HG03442 (cell line): ENCODE results near the gene DCUN1D1.

ENCODE experiments used
- ATAC-seq: cut with Tn5 transposase; IDR thresholded peaks from one replicate; pipeline ENCODE4 v1.9.1; 2021; ENCODE audit warnings: mild to moderate bottlenecking, moderate library complexity; ENCODE audit not compliant: unreplicated experiment

DCUN1D1 gene

DNA sequence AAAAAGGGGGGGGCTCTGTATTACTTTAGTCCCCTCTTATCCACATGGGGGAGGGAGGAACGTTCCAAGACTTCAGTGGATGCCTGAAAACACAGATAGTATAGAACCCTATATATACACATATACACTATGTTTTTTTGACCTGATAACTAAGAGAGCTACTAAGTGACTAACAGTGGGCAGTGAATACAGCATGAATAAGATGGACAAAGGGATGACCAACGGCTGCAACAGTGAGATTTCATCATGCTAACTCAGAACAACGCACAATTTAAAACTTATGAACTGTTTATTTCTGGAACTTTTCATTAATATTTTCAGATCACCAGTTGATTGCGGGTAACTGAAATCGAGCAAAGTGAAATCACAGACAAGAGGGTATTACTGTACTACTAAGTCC is 7.3 kb downstream of the DCUN1D1 start:
- no peak for ATAC-seq

DNA sequence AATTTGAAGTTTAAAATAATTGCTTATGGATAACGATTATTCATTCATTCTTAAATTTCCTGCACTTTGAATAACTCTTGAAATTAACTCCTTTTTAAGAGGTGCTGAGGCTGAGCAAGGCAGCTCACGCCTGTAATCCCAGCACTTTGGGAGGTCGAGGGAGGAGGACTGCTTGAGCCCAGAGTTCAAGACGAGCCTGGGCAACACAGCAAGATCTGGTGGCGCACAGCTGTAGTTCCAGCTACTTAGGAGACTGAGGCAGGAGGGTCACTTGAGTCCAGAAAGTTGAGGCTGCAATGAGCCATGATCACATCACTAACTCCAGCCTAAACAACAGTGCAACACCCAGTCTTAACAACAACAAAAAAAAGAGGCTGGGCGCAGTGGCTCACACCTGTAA is 8.0 kb downstream of the DCUN1D1 start:
- no peak for ATAC-seq

DNA sequence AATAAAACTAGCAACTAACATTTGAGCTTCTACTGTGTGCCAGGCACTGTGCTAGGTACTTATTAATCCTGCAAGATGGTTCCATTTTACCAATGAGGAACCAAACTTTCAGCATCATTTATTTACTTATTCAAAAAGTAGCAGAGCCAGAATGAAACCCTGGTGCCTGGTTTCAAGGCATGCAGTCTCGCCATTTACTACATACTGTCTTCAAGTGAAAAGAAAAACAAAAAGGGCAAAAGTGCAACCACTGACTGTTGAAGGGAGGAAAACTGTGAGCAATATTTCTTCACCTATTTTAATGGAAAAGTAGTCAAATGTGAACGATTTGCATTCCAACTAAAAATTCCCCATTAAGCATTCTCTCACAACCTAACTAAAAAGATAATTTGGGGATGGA is 8.7 kb downstream of the DCUN1D1 start:
- ATAC-seq: no peak

DNA sequence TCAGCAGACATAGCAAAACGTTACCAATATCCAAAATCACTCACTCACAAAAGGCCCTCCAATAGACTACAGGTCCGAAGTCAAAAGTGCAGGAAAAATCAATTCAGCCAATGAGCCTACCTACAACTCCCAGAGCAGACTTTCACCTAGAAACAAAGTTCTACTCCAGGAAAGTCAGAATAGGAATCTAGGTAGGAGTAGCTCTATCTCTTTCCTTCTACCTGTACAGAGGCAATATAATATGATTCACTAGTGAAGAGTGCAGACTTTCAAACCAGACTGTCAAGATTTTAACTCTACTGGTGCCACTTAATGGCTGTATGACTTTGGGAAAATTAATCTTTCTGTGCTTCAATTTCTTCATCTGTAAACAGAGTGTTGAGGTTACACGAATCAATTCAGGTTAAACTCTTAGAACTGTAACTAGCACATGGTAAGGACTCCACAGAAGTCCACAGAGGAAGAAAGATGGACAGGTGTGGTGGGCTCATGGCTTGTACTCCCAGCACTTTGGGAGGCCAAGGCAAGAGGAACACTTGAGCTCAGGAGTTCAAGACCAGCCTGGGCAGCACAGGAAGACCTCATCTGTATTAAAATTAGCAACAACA is 9.4 kb downstream of the DCUN1D1 start:
- ATAC-seq: no peak

DNA sequence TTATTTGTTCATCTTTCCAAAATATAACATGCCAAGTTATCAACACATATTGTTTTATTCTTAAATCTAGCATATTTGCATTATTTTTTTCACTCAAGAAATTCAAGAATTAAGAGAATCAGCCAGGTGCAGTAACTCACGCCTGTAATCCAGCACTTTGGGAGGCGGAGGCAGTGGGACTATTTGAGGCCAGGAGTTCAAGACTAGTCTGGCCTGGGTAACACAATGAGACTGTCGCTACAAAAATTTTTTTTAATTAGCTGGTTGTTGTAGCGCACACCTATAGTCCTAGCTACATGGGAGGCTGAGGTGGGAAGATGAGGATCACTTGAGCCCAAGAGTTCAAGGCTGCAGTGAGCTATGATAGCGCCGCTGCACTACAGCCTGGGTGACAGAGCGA is 10.5 kb downstream of the DCUN1D1 start:
- no peak for ATAC-seq

DNA sequence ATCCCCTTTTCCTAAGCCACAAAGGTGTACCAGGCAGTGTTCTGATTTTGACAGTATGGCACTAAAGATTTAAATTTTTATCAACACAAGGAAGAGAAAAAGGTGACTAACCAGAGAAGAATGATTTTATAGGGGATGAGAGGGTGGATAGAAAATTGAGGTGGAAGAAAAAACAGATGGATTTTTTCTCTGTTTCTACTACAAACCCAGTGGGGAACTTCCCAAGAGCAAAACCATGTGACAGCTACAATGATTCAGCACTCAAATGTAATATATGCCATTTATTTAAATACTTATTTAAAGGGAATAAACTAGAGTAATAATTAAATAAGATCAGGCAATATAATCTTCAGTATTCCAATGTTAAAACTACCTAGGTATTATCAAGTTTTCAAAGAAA is 11.1 kb downstream of the DCUN1D1 start:
- ATAC-seq: no peak

DNA sequence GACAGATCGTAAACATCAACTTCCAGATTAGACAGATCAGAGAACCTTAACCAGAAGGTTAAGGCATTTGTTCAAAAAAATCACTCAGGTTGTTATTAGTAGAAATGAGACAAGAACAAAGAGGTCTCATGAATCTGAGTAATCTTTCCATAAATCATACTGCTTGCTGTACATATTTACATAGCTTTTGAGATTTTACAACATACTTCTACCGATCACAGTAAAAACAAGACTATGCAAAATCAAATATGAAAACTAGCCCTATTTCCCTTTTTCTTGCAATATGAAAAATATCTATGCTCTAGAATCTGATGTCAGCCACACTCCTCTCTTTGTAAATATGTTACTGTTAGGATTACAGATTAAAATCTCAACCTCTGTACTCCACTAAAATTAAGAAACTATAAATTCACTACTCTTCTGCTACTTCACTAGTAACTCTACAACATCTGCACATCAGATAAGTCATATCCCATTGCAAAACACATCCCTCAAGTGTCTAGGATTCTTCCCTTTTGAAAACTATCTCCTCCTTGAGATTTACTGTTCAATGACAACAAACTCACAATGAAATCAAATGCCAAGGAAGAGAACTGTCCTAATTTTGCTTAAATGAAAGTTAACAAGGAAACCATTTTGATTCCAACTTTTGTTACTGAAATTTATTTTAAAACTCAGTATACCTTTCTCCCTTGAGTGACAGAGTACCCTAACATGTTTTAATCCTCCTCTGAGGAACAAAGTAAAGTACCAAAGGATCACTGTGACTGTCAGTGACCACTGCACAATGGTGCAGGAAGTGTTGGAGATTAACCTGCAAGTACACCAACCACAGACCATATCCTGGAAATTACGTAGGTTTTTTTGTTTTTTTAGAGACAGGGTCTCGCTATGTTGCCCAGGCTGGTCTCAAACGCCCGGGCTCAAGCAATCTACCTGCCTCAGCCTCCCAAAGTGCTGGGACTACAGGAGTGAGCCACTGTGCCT is 12.8 kb downstream of the DCUN1D1 start:
- peak; percentile 35 for ATAC-seq

DNA sequence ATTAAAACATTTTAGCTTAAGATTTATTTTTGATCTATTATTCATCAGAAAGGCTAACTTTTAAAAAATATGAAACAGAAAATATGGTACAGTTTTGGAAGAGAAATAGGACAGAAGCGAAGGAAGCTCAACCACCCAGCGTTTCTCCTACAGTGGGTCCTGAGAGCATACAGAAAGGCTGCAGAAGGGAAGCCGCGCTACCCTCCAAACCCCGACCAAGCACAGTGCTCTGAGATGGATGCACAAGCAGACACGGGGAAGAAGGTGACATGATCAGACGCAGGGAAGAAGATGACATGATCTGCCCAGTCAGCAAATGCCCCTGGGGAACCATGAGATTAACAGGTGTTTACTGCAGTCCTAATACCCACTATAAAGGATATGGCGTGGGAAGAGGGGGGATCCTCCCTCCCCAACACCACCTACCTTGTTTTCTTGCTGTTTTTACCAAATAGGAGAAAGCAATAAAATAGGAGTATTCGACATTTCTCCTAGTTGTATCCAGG is 14.4 kb downstream of the DCUN1D1 start:
- no peak for ATAC-seq

DNA sequence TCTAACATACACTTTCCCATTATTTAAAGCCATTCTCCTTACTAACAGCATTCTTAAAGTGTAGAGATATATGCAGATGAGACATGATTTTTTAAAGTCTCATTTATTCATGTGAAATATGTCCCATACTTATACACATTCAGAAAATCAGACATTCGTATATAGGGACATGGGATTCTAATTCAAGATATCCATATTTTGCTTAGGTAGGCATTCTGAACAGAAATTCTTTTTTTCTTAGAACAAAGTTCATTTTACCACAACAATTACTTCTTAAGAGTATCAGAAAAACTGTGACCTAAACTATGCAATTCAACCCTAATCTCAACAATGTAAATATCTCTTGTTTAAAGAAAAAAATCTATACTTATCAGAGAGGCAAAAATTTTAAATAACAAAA is 16.2 kb downstream of the DCUN1D1 start:
- ATAC-seq: no peak

DNA sequence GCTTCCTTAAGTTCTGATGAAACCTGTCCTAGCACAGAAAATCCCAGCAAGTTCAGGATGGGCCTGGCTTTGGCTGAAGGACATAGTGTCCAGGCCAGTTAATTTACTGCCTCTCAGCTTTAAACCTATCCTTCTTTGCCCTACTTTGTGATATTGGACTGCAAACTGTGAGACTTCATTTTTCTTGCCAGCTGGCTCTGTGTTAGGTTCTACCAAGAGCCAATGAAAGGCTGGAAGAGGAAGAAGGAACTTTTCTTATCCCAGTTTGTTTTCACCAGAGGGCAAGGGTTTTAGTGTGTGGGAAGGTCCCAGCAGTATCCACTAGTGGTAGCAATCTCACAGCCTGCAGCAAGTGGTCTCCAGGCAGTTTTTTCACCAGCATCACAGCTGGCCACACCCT is 18.2 kb downstream of the DCUN1D1 start:
- no peak for ATAC-seq

DNA sequence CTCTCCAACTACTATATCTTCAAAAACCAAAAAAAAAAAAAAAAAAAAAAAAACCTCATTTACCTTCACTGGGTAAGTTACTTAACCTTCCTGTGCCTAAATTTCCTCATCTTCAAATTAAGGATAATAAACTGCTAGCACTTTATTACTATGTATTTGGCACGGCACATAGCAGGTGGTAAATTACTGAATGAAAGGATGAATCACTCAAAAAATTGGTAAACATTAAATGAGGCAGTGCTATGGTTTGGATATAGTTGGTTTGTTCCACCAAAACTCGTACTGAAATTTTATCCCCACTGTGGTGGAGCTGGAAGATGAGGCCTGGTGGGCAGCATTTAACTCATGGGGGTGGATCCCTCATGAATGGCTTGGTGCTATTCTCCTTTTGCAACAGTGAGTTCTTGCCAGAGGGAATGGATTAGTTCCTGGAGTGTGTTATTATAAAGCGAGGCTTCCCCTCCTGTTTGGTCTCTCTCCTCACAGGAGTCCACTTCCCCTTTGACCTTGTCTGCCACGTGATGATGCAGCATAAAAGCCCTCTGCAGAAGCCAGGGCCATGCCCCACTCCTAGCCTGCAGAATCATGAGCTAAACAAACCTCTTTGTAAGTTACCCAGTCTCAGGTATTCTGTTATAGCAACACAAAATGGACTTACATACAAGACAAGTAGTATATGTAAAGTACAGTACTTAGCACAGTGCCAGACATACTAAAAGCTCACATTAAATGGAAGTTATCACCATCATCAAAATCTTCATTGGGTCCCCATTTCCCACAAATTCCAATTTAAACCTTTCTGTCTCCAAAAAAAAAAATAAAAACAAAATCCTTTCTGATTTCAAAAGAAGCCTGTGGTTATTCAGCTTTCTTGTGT is 20.6 kb downstream of the DCUN1D1 start:
- ATAC-seq: no peak

DNA sequence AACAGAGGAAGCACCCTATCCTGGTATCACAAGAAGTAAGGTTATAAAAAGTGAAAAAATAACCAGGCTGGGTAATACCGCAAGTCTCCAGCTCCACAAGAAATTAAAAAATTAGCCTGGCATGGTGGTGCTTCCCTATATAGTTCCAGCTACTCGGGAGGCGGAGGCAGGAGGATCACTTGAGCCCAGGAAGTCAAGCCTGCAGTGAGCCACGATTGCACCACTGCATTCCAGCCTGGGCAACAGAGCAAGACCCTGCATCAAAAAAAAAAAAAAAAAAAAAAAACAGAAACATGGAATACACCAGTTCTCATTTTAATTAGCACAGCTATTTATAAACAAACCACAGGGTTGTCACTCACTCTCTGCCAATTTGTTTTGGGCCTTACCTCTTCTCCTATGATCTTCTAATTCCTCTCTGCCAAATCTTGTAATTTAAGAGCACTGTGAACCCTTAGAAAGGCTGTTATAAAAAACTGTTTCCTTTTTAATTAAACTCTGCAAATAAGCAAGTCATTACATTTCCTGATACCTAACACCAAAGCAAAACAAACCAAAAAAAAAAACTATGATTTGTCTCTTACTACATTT is 22.6 kb downstream of the DCUN1D1 start:
- no peak for ATAC-seq

DNA sequence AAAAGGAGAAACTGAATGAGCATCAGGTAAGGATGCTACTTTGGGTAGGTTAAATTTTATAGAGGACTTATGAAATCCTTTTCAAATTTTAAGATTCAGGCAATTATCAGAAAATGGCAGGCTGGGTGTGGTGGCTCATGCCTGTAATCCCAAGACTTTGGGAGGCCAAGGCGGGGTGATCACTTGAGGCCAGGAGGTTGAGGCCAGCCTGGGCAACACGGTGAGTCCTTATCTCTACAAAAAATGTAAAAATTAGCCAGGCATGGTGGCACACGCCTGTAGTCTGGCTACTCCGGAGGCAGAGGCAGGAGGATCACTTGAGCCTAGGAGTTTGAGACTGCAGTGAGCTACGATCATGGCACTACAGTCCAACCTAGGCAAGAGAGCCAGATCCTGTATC is 23.1 kb downstream of the DCUN1D1 start:
- ATAC-seq: no peak

DNA sequence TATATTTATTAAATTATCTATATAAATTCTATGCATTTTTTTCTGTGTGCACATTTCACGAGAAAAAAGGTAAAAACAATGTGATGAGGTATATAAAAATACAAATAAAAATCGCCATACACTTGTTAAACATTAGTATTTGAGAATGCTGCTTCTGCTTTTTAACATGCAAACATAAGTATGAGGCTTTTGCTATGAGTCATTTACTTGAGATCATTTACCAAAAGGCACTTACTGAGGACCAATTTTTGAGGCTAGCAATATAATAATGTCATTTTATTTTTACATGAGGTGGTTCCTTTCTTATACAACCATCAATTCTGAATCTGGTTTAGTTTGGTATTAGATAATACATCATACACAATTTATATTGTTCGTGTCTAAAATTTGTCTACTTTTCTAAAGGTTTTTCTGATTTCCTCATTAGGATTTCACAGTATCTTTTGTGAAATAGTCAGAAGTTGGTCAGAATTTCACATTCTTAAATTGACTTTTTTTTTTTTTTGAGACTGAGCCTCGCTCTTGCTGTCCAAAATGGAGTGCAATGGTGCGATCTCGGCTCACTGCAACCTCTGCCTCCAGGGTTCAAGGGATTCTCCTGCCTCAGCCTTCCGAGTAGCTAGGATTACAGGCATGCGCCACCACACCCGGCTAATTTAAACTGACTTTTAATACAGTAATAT is 25.6 kb downstream of the DCUN1D1 start:
- peak; percentile 87 for ATAC-seq

DNA sequence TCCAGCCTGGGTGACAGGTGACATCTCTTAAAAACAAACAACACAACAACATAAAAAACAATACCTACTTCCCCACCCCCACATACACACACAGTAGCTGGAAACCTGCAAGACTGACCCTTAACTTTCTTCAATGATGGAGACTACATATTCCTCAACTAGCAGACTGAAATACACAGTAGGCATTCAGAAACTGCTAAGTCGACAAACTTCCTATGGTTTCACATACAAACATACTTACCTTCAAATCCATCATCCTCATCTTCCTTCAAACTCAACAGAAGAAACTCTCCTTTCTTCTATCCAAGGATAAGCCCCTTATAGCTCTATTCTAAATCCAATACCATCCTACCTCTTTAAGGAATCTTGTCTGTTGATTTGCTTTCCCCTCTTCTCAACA is 30.6 kb downstream of the DCUN1D1 start:
- no peak for ATAC-seq

DNA sequence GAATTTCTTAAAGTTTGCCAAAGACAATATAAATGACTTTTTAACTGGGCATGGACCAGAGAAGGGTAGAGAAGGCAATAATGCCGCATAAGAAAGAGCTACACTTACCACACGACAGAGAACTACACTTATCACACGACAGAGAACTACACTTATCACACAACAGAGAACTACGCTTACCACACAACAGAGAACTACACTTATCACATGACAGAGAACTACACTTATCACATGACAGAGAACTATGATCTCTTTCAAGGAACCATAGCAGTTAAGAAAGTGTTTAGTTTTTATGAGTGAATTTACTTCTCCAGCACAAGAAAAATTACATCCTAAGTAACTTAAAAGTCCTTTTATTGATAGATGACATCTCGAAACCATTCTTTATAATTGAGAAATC is 32.0 kb downstream of the DCUN1D1 start:
- ATAC-seq: no peak

DNA sequence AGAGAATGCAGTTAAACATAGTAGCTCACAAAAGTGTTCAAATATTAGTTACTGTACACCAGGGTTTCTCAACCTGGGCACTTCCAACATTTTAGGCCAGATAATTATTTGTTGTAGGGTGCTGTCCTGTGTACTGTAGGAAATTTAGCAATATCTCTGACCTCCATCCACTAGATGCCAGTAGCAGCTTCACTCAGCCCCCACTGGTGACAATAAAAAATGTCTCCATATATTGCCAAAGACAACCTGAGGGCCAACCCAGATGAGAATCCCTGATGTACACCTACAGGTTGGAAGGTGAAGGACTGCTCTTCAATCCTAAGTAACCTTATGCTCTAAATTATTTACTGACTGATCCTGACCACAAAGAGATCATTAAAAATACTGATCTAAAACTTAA is 32.5 kb downstream of the DCUN1D1 start:
- ATAC-seq: no peak

DNA sequence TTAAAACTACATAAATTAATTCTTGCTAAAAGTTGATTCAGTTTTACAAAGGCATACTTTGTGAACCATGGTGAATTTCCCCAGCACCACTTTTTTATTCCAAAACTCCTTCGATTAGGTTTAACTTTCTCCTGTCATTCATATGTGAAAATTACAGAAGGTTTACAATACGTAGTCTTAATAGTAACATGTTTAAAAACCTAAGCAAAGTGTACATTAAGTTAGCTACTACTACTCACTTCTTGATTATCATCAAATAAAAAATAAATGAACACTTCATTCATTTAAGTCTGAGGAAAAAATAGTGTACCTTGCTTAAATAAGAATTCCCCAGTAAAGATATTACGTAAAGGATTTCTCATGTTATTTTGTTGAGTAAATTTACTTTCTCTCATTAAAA is 38.6 kb downstream of the DCUN1D1 start:
- no peak for ATAC-seq

DNA sequence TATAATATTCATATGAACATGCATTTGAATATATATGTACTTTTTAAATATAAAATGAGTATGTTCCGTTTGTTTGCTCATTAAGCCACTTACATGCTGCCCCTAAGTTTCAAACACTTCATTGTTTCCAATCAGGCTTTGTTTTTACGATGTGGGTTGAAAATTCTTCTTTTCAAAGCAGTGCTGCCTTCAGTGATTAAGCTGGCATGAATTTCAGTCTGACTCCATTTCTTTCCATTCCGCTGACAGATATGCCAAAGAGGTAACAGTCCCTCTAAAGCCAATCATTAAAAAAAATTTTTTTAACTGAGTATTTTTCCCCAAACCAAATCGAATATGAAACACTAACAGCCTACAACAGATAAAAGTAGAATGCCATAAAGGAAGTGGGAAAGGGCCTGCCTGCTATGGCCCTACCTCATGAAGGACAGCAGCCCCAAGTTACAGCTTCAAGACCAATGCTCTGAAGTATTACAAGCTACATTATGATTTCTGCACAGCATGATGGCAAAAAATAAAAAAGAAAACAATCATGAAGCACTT is 40.0 kb downstream of the DCUN1D1 start:
- no peak for ATAC-seq
